GM12865 (cell line): ENCODE results near the gene TNS2.
"Not testable (repeated sequence)": the region's sequence is repeated elsewhere in the genome, so short reads cannot be mapped to it uniquely, and the experiment has no call there.

Experiments
- DNase-seq: peaks from one replicate; pipeline ENCODE4 v3.0.0; 2010; ENCODE audit warnings: low read depth
- H3K4me3 ChIP-seq: 2 replicates; pipeline ENCODE4 v1.5.1; 2011; ENCODE audit warnings: mild to moderate bottlenecking, low read depth, low read length, control low read depth
- CTCF ChIP-seq: IDR thresholded peaks from 2 replicates; pipeline ENCODE4 v1.5.1; 2011; ENCODE audit warnings: low read length, control low read depth, low read depth, inconsistent platforms; ENCODE audit not compliant: insufficient read depth; ENCODE audit errors: missing control alignments

TNS2 gene

GRCh38 chr12:53031616-53032015, 18.2 kb upstream of the TNS2 start:
- H3K4me3 ChIP-seq = no peak overlapping the region
- no peak for TF ChIP-seq CTCF
- no peak for DNase-seq

GRCh38 chr12:53033832-53034231, 16.0 kb upstream of the TNS2 start:
- not testable (repeated sequence) for H3K4me3 ChIP-seq, DNase-seq

GRCh38 chr12:53034459-53034858, 15.4 kb upstream of the TNS2 start:
- no peak for DNase-seq
- TF ChIP-seq CTCF = no peak
- H3K4me3 ChIP-seq = no peak overlapping the region

GRCh38 chr12:53036802-53037201, 13.1 kb upstream of the TNS2 start:
- TF ChIP-seq CTCF = no peak
- no peak for DNase-seq
- H3K4me3 ChIP-seq = no peak overlapping the region

GRCh38 chr12:53039851-53040250, 10.0 kb upstream of the TNS2 start:
- H3K4me3 ChIP-seq = no peak overlapping the region
- DNase-seq = no peak
- no peak for TF ChIP-seq CTCF

- no peak overlapping the region for H3K4me3 ChIP-seq
- no peak for TF ChIP-seq CTCF
- DNase-seq = no peak
Measured at GRCh38 chr12:53042607-53043454, 7.0 kb upstream of the TNS2 start.

GRCh38 chr12:53044052-53044581, 5.7 kb upstream of the TNS2 start:
- no peak for DNase-seq
- no peak overlapping the region for H3K4me3 ChIP-seq
- no peak for TF ChIP-seq CTCF
